Astrocyte (in vitro differentiated cells and primary cell): Measurements from ENCODE around the gene INO80B.

ENCODE experiments used
- EZH2 ChIP-seq: IDR thresholded peaks from 2 replicates; pipeline ENCODE4 v1.6.1; 2012; ENCODE audit warnings: mild to moderate bottlenecking, low read length, inconsistent platforms; ENCODE audit not compliant: insufficient read depth
- TF ChIP-seq, protein P1 (sequence below): IDR thresholded peaks from 2 replicates; pipeline ENCODE4 v1.5.1; 2011; ENCODE audit warnings: low read depth, mild to moderate bottlenecking, inconsistent platforms, low read length, moderate library complexity; ENCODE audit not compliant: insufficient read depth

DNA sequence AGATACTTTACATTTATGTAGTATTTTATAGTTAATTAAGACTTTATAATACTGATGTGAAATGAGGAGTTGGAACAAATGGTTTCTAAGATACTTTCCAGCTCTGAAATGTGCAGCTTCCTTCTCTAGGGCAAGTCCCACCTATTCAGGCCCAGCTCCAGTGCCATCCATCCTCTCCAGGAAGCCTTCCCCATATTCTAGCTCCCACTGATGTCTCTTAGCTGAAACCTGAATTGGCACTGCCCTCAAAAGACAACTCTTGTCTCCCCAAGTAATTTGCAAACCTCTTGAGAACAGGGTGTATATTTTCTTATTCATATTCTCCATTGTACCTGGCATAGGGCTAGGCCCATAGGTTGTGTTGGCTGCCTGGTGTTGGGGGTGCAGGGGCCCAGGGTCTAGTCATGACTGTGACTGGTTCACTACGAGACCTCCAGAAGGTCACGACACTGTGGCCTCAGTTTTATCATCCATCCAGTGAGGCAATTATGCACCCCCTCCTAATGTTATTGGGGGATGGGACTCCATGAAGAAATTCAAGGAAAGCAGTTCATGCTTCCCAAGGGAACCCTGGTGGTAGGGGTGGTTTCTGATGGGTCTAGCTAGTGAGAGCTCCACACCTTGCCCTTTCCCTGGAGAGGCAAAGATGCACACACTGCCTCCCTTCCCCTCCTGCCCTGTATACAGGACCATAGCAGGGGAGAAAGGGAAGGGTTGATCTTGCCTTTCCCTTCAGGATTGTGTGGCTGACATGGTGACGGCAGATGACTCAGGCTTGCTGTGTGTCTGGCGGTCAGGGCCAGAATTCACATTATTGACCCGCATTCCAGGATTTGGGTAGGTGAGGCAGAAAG is 30.5 kb upstream of the INO80B start:
- TF ChIP-seq EZH2, result no peak
- TF ChIP-seq, protein P1, sequence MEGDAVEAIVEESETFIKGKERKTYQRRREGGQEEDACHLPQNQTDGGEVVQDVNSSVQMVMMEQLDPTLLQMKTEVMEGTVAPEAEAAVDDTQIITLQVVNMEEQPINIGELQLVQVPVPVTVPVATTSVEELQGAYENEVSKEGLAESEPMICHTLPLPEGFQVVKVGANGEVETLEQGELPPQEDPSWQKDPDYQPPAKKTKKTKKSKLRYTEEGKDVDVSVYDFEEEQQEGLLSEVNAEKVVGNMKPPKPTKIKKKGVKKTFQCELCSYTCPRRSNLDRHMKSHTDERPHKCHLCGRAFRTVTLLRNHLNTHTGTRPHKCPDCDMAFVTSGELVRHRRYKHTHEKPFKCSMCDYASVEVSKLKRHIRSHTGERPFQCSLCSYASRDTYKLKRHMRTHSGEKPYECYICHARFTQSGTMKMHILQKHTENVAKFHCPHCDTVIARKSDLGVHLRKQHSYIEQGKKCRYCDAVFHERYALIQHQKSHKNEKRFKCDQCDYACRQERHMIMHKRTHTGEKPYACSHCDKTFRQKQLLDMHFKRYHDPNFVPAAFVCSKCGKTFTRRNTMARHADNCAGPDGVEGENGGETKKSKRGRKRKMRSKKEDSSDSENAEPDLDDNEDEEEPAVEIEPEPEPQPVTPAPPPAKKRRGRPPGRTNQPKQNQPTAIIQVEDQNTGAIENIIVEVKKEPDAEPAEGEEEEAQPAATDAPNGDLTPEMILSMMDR, result no peak
